Rectal smooth muscle tissue (tissue), 1 donor: Measurements from ENCODE around the gene MEIKIN.

ENCODE experiments used
- H3K27ac ChIP-seq: one replicate; pipeline ENCODE4 v1.7.0; 2013; ENCODE audit warnings: low read depth, low read length, inconsistent platforms
- H3K27me3 ChIP-seq: one replicate; pipeline ENCODE4 v1.7.0; 2013; ENCODE audit warnings: low read length; ENCODE audit not compliant: control insufficient read depth, insufficient read depth
- H3K36me3 ChIP-seq: one replicate; pipeline ENCODE4 v1.7.0; 2013; ENCODE audit warnings: low read length; ENCODE audit not compliant: control insufficient read depth, insufficient read depth
- H3K4me1 ChIP-seq: one replicate; pipeline ENCODE4 v1.7.0; 2013; ENCODE audit warnings: low read length; ENCODE audit not compliant: control insufficient read depth, insufficient read depth
- H3K4me3 ChIP-seq: one replicate; pipeline ENCODE4 v1.7.0; 2013; ENCODE audit warnings: low read length
- H3K9ac ChIP-seq: one replicate; pipeline ENCODE4 v1.7.0; 2013; ENCODE audit warnings: low read length

MEIKIN gene, protein sequence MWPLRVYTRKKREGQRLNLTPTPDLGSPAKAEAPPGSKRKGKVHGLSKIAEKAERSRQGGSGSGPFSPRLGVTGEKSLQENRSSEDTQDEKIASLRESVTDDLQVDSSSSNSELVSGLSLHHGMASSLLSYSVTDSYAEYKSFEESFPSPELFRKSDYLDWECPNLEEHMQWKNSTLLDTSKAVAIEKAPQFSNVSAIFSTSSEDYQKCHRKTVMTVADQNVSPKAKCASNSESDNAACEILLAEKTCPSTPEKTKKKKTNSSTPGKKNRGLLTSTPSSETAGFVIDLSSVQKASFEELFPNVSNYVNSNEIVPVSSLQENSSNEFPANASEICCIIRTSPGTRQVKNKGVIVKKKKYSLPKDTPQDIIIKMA

DNA sequence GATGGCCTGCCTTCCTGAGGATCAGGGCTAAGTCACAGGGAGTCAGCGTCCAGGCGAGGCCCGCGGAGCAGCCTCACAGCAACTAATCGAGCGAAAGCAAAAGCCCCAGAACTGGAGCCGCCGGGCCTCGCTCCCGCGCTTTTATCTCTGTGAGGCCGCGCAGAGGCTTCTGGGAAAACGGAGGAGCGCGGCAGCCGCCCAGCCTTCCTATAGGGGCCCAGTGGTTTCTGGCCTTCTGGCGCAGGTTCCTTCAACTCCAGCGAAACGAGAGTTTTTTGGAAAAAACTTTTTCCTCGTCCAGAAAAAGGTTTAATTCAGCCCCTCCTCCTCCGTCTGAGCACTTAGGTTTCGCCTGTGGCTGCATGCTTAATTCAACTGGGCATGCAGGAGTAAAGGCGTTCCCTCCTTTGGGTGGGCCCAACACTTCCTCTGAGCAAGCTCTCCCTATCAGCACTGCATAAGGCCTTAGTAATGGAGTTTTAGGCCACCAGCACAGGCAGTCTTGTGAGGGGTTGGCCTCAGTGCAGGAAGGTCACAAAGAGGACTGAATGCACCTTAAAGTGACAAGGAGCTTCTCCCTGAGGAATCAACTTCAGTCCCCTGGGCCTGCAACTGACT is at the start of gene MEIKIN:
Gene MEIKIN (minus strand): TSS at position 113 of the 618 bp plus-strand sequence. CDS start 158 bp downstream, outside the sequence.
- Histone ChIP-seq H3K9ac (no peak within 1 kb of the TSS), H3K36me3 (no peaks in the 10 kb centered on the region), H3K27ac (no peak within 1 kb of the TSS), H3K4me1 (no peaks in the 10 kb centered on the region), H3K27me3 (no peaks in the 10 kb centered on the region), H3K4me3 (no peak within 1 kb of the TSS)

DNA sequence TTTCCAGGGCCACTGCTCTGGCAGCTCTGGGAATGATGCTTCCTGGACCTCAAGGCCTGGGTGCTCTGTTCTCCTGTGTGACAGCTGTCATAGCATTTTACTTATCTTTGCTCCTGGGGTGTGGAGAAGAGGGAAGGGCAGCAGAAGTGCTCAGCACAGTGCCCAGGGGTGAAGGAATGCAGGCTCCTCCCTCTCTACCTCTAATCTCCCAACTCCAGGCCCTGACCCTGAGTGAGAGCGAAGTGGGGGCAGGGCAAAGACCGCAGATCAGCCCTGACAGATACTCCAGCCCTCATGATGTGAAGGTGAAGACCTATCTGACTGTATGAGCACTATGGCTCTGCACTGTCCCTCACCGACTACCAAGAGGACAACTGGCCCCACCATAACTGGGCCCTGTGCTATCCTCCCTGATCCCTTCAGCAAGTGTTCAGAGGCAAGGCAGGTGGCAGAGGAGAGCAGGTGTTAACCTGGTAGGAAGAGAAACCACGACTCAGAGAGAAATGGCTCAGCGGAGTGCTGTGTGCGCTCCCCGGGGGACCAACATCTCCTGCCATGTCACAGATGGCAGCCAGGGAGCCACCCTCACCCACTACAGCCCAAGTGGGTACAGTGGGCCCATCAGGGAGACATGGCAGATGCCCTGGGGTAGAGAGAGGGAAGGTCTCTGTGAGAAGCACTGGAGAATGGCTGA is 49.2 kb upstream of the MEIKIN start:
- Histone ChIP-seq H3K27me3 (no peaks in the 10 kb centered on the region), H3K4me1 (no peaks in the 10 kb centered on the region), H3K9ac (no peak overlapping the region), H3K27ac (no peak overlapping the region), H3K36me3 (no peaks in the 10 kb centered on the region), H3K4me3 (no peak overlapping the region)

DNA sequence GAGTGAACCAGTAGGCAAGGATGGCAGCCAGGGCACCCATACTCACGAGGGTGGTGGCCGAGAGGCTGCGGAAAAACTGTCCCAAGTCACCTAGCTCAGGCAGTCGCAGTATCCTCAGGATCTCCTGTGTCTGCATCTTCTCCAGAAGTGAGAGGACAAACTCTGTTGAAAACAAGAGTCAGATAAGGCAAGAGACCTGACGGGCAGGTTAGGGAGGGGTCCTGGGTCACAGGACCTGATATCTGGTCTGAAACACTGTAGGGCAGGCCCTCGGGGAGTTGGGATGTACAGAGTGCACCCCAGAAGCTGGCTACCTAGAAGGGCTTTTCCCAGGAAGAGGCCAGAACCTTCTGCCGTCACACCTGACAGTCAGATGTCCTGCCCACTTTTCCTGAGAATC is 48.6 kb upstream of the MEIKIN start:
- H3K4me1 ChIP-seq: no peaks in the 10 kb centered on the region
- H3K9ac ChIP-seq: no peak overlapping the region
- H3K36me3 ChIP-seq: no peaks in the 10 kb centered on the region
- H3K4me3 ChIP-seq: no peak overlapping the region
- H3K27ac ChIP-seq: no peak overlapping the region
- no peaks in the 10 kb centered on the region for H3K27me3 ChIP-seq

DNA sequence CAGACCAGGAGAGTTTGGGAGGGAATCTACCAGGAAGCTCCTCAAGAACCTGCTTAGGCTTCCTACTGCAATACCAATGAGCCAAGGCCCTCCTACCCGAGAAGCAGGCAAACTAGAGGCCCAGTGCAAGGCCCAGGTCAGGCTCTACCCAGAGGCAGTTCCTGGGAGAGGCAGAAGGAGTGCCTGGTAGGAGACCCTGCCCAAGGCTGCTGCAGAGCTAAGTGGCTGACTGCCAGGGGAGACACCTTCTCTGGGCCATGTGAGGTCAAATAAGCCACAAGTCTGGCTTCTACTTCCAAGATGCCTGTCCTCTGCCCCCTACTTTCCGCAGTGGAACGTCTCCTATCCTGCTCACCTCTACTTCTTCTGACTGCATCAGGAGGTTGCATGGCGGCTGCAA is 48.2 kb upstream of the MEIKIN start:
- H3K9ac ChIP-seq: no peak overlapping the region
- H3K36me3 ChIP-seq: no peaks in the 10 kb centered on the region
- H3K4me1 ChIP-seq: no peaks in the 10 kb centered on the region
- H3K4me3 ChIP-seq: no peak overlapping the region
- no peak overlapping the region for H3K27ac ChIP-seq
- no peaks in the 10 kb centered on the region for H3K27me3 ChIP-seq

DNA sequence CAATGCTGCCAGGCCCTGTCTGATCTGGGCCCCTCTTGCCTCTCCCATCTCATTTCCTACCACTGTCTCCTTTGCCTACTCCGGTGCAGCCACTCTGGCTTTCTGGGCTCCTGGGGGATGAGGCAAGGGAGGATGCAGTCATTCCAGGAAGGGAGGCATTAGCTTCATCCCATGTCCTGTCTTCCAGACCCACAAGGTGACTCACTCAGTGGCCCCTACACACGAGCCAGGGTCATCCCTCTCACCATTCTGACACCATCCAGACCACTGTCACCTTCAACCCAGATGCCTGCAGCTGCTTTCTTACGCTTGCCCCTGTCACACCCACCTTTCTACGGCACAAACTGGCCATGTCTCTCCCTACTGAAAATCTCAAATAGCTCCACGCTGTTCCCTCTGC is 46.9 kb upstream of the MEIKIN start:
- Histone ChIP-seq H3K36me3 (no peaks in the 10 kb centered on the region), H3K27me3 (no peaks in the 10 kb centered on the region), H3K4me3 (no peak overlapping the region), H3K4me1 (no peaks in the 10 kb centered on the region), H3K9ac (no peak overlapping the region), H3K27ac (no peak overlapping the region)

DNA sequence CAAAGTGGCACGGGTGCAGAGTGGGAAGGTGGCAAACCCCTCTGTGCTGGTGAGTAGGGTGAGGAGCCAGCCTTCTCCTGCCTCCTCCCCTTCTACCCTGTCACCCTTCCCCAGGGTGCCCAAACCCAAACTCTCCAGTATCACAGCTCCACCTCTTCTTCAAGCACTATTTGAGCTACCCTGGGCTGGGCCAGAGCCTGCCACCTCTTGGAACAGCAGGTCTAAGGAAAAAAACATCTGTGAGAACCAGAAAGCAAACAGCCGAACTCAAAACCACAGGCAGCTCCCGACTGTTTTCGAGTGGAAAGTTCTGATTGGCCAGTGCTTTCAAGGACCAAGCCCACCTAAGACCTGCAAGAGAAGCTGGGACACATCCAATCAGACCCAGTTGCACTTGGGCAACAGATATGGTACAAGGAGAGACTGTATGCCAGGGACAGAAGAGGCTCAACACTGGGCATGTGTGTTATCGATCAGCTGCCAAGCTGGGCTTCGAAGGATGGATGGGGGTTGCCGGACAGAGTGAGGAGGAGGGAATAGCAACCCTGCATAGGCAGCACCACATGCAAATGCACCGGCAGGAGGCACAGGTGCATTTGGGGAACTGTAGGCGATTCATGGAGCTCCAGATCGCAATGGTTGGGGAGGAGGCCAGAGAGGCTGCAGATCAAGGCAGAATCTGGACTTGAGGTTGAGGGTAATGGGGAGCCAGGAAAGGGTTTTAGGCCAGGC is 46.3 kb upstream of the MEIKIN start:
- no peak overlapping the region for H3K9ac ChIP-seq
- H3K4me3 ChIP-seq: no peak overlapping the region
- H3K27ac ChIP-seq: no peak overlapping the region
- H3K36me3 ChIP-seq: no peaks in the 10 kb centered on the region
- H3K27me3 ChIP-seq: no peaks in the 10 kb centered on the region
- H3K4me1 ChIP-seq: no peaks in the 10 kb centered on the region

DNA sequence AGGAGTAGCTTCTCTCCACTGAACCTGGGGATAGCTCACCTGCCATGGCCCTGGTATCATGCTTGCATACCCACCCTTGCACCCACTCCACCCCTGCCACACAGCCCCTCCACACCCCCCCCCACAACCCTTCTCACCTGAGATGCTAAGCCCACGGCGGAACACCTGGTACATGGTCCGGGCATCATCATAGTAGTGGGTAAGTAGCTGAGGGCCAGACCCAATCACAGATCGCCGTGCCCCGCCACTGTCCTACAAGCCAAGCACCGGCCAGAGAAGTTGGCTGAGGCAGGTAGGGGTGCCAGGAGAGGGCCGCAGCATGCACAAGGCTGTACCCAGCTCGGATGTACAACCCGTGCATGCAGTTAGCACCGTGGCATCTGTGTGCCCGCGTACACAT is 45.3 kb upstream of the MEIKIN start:
- H3K27ac ChIP-seq: no peak overlapping the region
- H3K4me3 ChIP-seq: no peak overlapping the region
- H3K27me3 ChIP-seq: no peaks in the 10 kb centered on the region
- H3K4me1 ChIP-seq: no peaks in the 10 kb centered on the region
- no peaks in the 10 kb centered on the region for H3K36me3 ChIP-seq
- no peak overlapping the region for H3K9ac ChIP-seq

DNA sequence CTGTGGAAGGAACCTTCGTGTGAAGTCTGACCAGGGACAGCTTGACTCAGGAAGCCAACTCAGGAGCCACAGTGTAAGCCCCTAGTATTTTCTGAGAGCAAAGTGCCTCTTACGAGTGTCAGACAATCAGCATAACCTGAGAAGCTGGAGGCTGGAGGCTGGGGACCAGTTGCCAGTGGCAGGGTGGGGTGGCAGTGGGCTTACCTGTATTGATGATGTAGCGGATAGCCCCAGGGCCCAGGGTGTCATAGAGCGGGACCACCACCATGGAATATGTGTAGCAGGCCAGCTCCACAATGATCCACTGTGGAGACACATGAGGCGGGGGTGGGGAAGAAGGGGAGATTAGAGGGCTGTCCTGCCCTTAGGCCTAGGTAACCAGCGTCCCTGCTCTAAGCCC is 43.1 kb upstream of the MEIKIN start:
- Histone ChIP-seq H3K27ac (no peak overlapping the region), H3K9ac (no peak overlapping the region), H3K36me3 (no peaks in the 10 kb centered on the region), H3K4me1 (peaks cover 2% of the 10 kb centered on the region), H3K27me3 (no peaks in the 10 kb centered on the region), H3K4me3 (no peak overlapping the region)

DNA sequence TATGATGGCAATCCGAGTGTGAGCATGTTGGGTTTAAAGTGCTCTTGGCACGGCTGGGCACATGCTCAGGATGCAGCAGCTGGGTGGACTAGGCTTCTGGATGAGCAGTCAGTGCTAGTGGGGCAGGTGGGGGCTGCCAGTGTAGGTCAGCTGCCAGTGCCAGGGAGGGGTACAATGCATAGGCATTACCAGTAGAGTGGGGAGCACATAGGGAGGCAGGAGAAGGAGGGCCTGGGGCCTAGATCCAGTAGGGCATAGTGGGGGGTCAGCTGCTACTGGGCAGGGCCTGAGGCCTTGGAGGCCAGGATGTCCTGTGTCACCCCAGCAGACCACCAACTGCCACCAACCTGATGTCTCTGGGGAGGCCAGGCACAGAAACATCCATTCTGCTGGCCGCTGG is 41.8 kb upstream of the MEIKIN start:
- no peak overlapping the region for H3K9ac ChIP-seq
- no peak overlapping the region for H3K4me3 ChIP-seq
- no peaks in the 10 kb centered on the region for H3K27me3 ChIP-seq
- H3K4me1 ChIP-seq: peaks cover 3% of the 10 kb centered on the region
- H3K27ac ChIP-seq: no peak overlapping the region
- H3K36me3 ChIP-seq: no peaks in the 10 kb centered on the region

DNA sequence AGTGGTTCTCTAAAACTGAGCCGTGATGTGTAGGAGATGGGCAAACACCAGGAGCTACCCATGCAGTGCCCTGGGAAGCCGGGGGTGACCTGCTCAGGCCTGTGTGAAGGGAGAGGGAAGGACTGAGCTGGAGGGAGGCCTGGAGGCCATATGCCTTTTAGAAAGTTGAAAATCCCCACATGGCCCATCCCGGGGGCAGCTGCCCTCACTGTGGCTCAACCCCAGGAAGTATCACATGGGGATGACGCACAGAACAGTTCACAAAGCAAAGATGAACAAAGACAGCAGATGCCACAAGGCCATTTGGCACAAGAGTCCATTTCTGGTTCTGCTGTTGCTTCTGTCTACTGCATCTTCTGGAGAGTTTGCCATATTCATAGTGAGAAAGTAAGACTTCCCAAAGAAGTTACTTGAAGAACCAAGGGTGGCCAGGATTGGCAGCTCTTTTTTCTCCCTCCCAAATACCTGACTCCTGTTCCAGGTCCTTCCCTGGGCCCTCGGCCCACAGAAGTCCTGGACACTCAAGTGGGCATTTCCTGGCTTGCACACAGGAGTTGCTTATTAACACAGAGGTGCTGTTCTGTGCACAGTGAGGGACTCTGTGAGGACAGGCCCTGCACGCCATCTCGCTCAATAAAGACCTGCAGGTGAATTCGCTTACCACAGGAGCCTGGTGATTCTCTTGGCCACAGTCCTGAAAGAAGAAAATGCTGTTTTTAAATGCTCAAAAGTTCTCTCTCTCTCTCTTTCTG is 40.9 kb upstream of the MEIKIN start:
- Histone ChIP-seq H3K9ac (no peak overlapping the region), H3K27ac (no peak overlapping the region), H3K36me3 (no peaks in the 10 kb centered on the region), H3K4me3 (no peak overlapping the region), H3K27me3 (no peaks in the 10 kb centered on the region), H3K4me1 (peaks cover 3% of the 10 kb centered on the region)

DNA sequence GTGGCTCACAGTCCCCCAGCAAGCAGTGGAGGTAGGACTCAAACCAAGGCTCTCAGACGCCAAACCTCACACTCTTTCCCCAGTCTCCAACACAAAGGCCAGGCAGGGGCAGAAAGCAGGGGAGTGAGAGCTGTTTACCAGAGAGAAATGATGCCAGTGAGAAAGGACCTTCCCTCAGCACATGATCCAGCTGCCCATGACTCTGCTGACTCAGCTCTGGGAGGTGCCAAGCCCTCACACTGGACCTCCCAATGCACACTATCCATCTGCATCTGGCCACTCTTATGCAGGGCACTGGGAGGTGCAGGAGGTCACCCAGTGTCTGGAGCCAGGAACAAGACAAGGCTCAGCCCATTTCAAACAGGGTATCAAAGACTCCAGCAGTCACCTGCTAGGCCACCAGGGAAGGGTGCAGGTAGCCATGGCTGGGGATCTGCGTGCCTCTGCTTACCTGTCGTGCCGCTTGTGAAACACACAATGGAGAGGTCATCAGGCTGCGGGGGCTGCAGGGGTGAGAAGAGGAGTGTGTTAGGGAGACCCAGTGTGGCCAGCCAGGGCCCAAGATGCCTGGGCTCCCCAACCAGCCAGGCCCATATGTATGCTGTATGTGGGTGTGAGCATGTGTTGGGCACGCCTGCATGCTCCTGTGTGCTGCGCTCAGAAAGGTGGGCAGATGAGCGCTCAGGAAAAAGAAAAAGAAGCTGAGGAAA is 39.6 kb upstream of the MEIKIN start:
- Histone ChIP-seq H3K36me3 (no peaks in the 10 kb centered on the region), H3K4me1 (peaks cover 3% of the 10 kb centered on the region), H3K27me3 (no peaks in the 10 kb centered on the region), H3K4me3 (no peak overlapping the region), H3K27ac (no peak overlapping the region), H3K9ac (no peak overlapping the region)
